Measurements from ENCODE around the gene F11.
"Not testable (repeated sequence)": the region's sequence is repeated elsewhere in the genome, so short reads cannot be mapped to it uniquely, and the experiment has no call there.

Gene F11

DNA sequence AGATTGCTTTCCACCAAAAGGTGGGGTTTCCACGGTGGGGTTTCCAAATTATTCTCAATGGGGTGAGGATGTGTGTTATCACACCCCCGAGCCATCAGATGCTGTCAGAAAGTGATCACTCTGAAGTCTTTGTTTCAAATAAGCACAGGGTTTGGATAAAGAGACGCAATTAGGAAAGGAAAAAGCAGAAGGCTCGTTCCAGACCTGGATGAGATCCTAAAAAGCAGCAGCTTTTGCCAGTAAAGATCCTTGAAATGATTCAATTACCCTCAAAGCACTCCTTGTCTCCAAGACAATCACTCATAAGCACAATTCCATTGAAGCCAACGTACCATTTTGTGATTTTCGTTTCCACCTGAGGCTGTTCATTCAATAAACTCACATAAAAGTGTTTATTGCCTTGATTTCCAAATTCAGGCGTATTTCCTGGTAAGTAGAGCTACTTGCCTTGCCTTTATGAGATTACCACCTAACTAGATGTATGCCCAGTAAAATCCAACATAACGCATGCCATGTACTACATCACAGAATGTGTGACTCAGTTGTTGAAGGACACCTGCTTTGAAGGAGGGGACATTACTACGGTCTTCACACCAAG is 5.2 kb downstream of the F11 start:
- Mint-ChIP-seq H3K9me3 (no peaks in the 10 kb centered on the region), H3K27ac (no peak overlapping the region), H3K4me3 (no peak overlapping the region), H3K36me3 (ENCODE audit: low read depth) (no peaks in the 10 kb centered on the region), H3K4me1 (ENCODE audit: low read depth) (no peaks in the 10 kb centered on the region), H3K27me3 (peaks cover 37% of the 10 kb centered on the region)

DNA sequence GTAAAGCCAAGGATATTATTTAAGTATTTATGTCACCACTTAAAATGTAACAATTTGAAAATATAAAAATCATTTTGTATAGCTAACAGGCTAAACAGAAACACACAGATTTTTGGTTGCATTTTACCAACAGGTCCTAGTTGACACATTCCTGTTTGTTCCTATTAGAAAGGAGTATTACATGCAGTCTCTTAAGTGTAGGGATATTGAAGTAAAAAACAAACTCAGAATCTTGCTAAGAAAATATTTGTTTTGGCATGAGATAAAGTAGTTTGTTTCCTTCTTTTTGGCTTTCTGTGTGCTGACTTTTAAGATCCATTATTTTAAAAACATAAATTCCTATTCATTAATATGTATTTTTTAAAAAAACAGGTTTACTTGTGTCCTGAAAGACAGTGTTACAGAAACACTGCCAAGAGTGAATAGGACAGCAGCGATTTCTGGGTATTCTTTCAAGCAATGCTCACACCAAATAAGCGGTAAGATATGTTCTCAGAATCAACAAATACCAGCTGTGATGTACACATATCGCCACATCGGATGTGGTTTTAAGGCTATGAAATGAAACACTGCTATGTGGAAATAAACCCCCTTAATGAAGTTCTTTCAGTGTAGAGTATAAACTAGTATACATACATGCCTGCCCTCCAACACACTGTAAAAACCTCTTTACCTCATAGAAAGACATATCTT is 6.9 kb downstream of the F11 start:
- Mint-ChIP-seq H3K4me1 (ENCODE audit: low read depth) (no peaks in the 10 kb centered on the region), H3K4me3 (no peak overlapping the region), H3K27ac (no peak overlapping the region), H3K36me3 (ENCODE audit: low read depth) (no peaks in the 10 kb centered on the region), H3K9me3 (no peaks in the 10 kb centered on the region), H3K27me3 (peaks cover 23% of the 10 kb centered on the region)

DNA sequence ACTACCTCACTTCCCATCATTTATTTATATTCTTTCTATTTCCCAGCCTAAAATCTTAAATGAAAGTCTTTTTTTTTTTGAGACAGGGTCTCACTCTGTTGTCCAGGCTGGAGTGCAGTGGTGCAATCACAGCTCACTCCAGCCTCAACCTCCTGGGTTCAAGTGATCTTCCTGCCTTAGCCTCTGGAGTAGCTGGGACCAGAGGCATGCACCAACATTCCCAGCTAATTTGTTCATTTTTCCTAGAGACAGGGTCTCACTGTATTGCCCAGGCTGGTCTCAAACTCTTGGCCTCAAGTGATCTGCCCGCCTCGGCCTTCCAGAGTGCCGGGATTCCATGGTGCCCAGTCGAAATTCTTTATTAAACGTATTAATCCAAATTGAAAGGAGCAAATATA is 7.4 kb downstream of the F11 start:
- not testable (repeated sequence) for H3K4me3 Mint-ChIP-seq; H3K4me1 Mint-ChIP-seq (ENCODE audit: low read depth); H3K36me3 Mint-ChIP-seq (ENCODE audit: low read depth); H3K9me3 Mint-ChIP-seq; H3K27ac Mint-ChIP-seq
- peaks cover 19% of the 10 kb centered on the region for H3K27me3 Mint-ChIP-seq

DNA sequence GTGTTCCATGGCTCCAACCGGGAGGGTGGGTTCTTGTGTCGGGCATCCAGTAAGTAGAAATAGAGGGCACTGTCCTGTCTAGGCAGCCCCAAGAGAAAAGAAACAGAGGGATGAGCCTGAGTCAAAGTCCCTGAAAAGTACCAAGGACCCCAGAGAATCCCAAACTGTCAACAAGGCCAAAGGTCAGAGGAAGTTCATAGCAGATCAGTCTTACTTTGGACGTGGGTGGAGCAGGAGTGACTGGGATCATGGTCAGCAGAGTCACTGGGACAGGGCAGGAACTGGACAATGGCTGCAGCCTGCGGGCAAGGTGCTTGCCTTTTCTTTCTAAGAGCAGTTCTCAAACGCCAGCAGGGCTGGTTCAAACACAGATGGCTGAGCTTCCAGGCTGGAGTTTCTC is 17.3 kb downstream of the F11 start:
- no peak overlapping the region for H3K27ac Mint-ChIP-seq

DNA sequence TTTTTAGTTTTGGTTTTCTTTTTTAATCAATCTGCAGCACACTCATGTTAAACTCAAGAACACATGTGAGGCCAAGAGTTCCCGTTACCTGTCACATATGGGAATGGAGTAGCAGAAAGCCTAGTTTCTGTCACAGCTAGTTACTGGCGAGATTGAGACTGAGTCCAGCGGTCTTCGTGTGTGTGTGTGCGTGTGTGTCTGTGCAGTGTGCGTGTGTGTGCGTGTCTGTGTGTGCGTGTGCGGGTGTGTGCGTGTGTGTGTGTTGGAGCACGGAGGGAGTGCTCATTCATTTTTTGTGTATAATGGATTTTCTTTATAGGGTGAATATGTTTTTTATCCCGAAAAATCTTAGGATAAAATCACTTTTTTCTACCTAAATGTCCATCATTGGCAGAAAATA is 19.2 kb downstream of the F11 start:
- no peaks in the 10 kb centered on the region for H3K36me3 Mint-ChIP-seq (ENCODE audit: low read depth)
- no peak overlapping the region for H3K27ac Mint-ChIP-seq
- no peaks in the 10 kb centered on the region for H3K9me3 Mint-ChIP-seq
- peaks cover 3% of the 10 kb centered on the region for H3K27me3 Mint-ChIP-seq
- no peak overlapping the region for H3K4me3 Mint-ChIP-seq
- H3K4me1 Mint-ChIP-seq (ENCODE audit: low read depth): no peaks in the 10 kb centered on the region

More for the DNA sequence above, 17.3 kb downstream of the F11 start:
- no peaks in the 10 kb centered on the region for H3K9me3 Mint-ChIP-seq
- no peak overlapping the region for H3K4me3 Mint-ChIP-seq
- no peaks in the 10 kb centered on the region for H3K4me1 Mint-ChIP-seq (ENCODE audit: low read depth)
- no peaks in the 10 kb centered on the region for H3K27me3 Mint-ChIP-seq
- no peaks in the 10 kb centered on the region for H3K36me3 Mint-ChIP-seq (ENCODE audit: low read depth)

DNA sequence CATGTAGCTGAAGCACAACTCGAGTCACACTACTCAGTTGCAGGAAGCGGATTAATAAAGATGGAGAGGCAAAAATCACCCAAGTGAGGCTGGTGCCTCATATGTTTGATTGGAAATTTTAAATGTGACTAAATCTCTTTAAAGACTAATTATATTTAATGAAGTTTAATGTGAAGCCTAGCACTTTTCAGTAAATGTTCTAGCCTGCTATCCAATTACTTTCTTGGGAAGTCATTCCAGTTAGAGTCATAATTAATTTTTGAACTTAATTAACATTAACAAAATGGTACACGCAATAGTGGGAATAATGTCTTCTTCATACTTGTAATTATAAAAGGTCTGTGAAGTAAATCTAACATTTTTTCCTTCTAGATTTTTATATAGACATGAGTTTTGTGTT is 20.6 kb downstream of the F11 start:
- Mint-ChIP-seq H3K9me3 (no peaks in the 10 kb centered on the region), H3K27ac (no peak overlapping the region), H3K4me1 (ENCODE audit: low read depth) (no peaks in the 10 kb centered on the region), H3K4me3 (no peak overlapping the region), H3K36me3 (ENCODE audit: low read depth) (no peaks in the 10 kb centered on the region), H3K27me3 (peaks cover 4% of the 10 kb centered on the region)

DNA sequence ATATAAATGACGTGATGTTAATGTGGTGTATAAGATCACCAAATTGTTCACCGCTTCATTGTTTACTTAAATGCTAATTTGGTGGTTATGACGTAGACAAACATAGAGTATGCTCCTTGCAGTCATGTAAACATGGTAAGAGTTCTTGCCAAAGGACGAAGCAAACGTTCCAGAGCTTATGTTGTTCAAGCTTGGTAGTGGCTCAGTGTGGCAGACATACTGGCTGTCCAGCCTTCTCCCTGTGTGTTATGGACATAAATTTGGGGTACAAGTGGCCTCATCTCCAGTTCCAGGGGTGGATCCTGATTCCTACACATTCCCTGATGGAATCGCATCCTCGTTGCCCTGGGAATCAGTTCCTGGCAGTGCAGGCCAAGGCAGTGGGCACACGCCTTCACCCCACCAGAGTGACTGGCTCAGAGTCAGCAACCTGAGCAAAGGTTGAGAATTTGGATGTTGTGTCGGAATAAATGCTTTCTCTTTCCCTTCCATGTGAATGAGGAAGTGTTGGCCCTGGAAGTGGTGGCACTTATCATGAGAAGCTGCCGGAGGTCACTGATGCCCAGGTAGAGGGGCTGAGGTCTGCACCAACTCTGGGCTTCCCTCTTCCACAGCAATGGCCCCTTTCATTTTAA is 25.4 kb downstream of the F11 start:
- H3K9me3 Mint-ChIP-seq: no peaks in the 10 kb centered on the region
- peaks cover 8% of the 10 kb centered on the region for H3K27me3 Mint-ChIP-seq

DNA sequence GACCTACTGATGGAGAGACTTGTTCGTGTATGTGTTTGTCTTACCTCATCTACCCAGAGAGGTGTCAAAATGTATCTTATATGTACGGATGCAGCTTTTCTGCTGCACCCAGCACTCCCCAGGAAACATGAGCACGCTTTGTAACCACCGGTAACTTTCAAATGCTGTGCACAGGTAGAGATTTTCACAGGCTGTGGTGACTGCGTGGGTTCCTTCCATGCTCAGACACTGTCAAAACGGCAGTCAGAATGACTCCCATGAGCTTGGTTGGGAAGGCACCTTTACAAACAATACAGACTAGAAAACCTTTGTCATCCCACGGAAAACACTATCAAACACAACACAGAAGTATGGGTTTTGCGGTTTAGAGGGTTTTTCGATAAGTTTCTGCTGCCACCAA is 28.2 kb downstream of the F11 start:
- Mint-ChIP-seq H3K36me3 (ENCODE audit: low read depth) (no peaks in the 10 kb centered on the region), H3K27me3 (peaks cover 21% of the 10 kb centered on the region), H3K27ac (no peak overlapping the region), H3K4me3 (no peak overlapping the region), H3K9me3 (no peaks in the 10 kb centered on the region), H3K4me1 (ENCODE audit: low read depth) (peaks cover 4% of the 10 kb centered on the region)

More for the DNA sequence above, 25.4 kb downstream of the F11 start:
- Mint-ChIP-seq H3K36me3 (ENCODE audit: low read depth) (no peaks in the 10 kb centered on the region), H3K4me3 (no peak overlapping the region), H3K4me1 (ENCODE audit: low read depth) (no peaks in the 10 kb centered on the region), H3K27ac (no peak overlapping the region)

DNA sequence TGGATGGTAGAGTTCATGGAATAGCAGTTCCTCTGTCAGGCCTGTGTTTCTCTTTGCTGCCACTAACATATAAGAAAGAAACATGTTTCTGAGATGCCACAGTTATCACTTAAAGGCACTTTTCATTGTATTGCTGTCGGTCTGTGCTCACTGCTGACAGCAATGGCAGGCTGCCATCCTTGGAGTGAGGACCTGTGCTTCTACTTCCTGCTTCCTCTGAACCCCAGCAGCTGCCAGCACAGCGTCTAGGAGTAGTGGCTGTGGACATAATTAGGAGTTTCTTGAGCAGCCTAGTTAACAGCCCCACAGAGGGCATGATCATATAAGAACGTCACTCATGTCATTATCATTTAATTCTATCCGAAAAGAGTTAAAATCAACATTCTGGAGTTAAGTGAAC is 30.5 kb downstream of the F11 start:
- Mint-ChIP-seq H3K4me1 (ENCODE audit: low read depth) (peaks cover 4% of the 10 kb centered on the region), H3K9me3 (no peaks in the 10 kb centered on the region), H3K27me3 (peaks cover 28% of the 10 kb centered on the region), H3K27ac (no peak overlapping the region), H3K4me3 (no peak overlapping the region), H3K36me3 (ENCODE audit: low read depth) (no peaks in the 10 kb centered on the region)

DNA sequence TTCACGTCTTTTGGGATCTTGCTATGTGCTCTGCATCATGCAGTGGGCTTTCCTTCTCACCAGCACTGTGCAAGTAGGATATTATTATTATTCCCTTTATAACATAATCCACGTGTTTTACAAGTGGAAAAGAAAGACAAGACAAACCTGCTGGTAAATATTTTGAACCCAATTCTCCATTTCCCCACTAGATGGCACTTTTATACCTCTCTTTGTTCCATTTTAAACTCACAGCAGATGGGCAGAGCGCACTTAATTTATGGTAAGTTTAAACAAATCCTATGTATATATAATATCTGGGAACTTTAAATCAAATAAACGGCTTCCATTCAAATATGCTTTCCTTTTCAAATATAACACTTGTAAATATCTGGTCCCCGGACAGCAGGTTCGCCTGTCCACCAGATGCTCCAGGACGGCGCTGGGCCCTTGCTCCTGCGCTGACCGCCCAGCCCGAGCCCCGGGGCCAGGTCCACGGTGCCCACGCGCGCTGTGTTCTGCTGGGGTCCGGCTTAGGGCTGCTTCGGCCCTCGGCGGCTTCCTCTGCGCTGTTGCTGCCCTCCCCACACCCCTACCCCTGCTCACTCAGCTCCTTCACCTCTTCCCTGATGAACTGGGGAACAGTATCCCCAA is 31.1 kb downstream of the F11 start:
- Mint-ChIP-seq H3K36me3 (ENCODE audit: low read depth) (no peaks in the 10 kb centered on the region), H3K9me3 (no peaks in the 10 kb centered on the region), H3K27me3 (peaks cover 28% of the 10 kb centered on the region), H3K4me3 (no peak overlapping the region), H3K27ac (no peak overlapping the region), H3K4me1 (ENCODE audit: low read depth) (peaks cover 4% of the 10 kb centered on the region)

DNA sequence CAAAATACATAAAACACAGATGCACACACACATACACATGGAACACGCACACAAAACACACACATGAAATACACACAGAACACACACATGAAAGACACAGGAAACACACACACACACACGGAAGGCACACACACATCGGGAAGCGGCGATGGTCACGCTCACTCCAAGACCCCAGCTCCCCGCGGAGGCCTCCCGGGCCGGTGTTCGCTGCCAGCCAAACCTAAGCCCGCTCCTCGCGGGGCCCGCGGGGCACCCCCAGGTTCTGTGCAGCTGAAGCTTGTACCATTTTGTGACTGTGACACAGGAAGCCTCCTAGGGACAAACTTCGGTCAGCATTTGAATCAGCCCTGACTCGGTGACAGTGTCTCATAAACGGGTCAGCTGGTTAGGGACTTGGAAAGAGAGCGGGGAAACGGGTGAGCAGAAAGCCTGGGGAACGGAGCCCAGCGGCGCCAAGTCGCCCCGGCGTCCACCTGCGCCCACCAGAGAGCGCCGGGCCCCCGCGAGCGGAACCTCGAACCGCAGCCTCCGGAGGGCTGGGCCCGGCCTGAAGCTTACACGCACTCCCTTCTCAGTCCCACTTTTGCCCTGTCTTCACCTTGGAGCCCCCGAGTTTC is 32.1 kb downstream of the F11 start:
- H3K4me1 Mint-ChIP-seq (ENCODE audit: low read depth): peaks cover 4% of the 10 kb centered on the region
- no peak overlapping the region for H3K27ac Mint-ChIP-seq
- no peaks in the 10 kb centered on the region for H3K9me3 Mint-ChIP-seq

DNA sequence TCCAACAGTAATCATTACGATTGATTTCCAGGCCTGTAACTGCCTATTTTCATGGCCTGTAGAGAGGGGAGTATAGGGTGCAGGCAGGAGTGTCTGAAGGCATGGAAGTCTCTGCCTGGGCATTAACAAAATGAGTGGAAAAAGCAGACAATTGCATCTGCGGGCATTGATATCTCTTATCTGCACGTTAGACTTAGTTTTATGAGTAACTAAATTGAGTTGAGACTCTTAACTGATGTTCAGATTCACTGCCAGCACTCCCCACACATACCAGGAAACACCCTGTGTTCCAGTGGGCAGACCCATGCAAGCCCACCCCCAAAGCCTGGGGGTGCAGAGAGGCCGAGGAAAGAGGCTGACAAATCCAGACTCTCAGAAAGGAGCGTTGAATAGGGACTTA is 33.3 kb downstream of the F11 start:
- H3K27me3 Mint-ChIP-seq: peaks cover 28% of the 10 kb centered on the region
- no peaks in the 10 kb centered on the region for H3K36me3 Mint-ChIP-seq (ENCODE audit: low read depth)
- H3K27ac Mint-ChIP-seq: no peak overlapping the region
- H3K4me1 Mint-ChIP-seq (ENCODE audit: low read depth): peaks cover 4% of the 10 kb centered on the region
- no peak overlapping the region for H3K4me3 Mint-ChIP-seq
- H3K9me3 Mint-ChIP-seq: no peaks in the 10 kb centered on the region

More for the DNA sequence above, 32.1 kb downstream of the F11 start:
- H3K27me3 Mint-ChIP-seq: peaks cover 28% of the 10 kb centered on the region
- no peaks in the 10 kb centered on the region for H3K36me3 Mint-ChIP-seq (ENCODE audit: low read depth)
- H3K4me3 Mint-ChIP-seq: no peak overlapping the region

DNA sequence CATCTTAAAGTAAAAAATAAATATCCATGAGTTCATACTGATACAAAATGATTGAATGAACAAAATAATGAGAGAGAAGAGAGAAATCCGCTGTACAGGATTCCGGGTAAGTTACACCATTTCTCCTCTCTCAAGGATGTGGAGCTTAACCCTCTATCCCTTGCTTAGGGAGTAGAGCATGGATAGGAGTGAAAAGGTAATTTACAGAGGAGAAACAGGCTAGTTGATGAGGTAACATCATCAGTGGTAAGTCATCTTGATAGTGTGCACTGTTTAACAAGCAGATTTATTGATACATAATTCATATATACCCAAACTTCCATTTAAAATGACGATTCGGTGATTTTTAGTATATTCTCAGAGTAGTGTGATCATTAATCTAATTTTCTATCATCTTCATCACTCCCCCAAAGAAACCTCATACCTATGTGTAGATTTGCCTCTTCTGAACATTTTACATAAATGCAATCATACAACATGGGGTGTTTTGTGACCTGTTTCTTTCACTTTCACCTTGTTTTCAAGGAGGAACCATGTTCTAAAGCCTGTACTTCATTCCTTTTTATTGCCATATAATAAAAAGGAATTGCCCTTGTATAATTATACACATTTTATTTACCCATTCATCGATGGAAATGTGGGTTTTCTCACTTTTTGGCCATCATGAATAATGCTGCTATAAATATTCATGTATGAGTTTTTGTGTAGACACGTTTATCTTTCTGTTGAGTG is 34.8 kb downstream of the F11 start:
- no peak overlapping the region for H3K4me3 Mint-ChIP-seq
- H3K4me1 Mint-ChIP-seq (ENCODE audit: low read depth): peaks cover 4% of the 10 kb centered on the region
- no peaks in the 10 kb centered on the region for H3K36me3 Mint-ChIP-seq (ENCODE audit: low read depth)
- no peaks in the 10 kb centered on the region for H3K9me3 Mint-ChIP-seq
- peaks cover 30% of the 10 kb centered on the region for H3K27me3 Mint-ChIP-seq
- no peak overlapping the region for H3K27ac Mint-ChIP-seq

DNA sequence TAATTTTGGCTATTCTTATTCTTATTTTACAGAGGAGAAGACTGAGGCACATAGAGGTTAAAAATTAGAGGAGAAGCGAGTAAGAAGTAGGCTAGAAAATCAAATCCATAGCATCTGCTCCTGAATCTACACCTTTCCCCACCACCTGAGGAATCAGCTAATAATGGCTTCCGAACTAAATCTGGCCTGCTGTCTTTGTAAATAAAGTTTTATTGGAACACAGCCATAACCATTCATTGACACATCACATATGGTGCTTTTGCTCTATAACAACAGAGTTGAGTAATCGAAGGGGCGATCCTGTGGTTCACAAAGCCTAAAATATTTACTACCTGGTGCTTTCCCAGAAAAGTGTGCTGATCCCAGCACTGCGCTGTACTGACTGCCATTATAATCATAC is 38.2 kb downstream of the F11 start:
- no peak overlapping the region for H3K27ac Mint-ChIP-seq
- no peaks in the 10 kb centered on the region for H3K4me1 Mint-ChIP-seq (ENCODE audit: low read depth)
- no peak overlapping the region for H3K4me3 Mint-ChIP-seq
- no peaks in the 10 kb centered on the region for H3K9me3 Mint-ChIP-seq
- peaks cover 17% of the 10 kb centered on the region for H3K27me3 Mint-ChIP-seq
- H3K36me3 Mint-ChIP-seq (ENCODE audit: low read depth): no peaks in the 10 kb centered on the region
